HepG2 (cell line): Measurements from ENCODE around the gene HRG. TPM values are rescaled to one million over a fixed set of nuclear protein-coding genes. Genes with fewer than 3 reads are reported as not detected.

Source experiments
- AKNA ChIP-seq: sonication (generic); formaldehyde crosslinking; IDR thresholded peaks from 2 replicates; pipeline ENCODE4 v1.4.0; 2020; ENCODE audit warnings: missing genetic modification reagents, borderline replicate concordance
- HDAC2 ChIP-seq: sonication (generic); formaldehyde crosslinking; IDR thresholded peaks from 2 replicates; pipeline ENCODE4 v1.4.0; 2020; ENCODE audit warnings: missing genetic modification reagents
- NAIF1 ChIP-seq: sonication (generic); formaldehyde crosslinking; IDR thresholded peaks from 2 replicates; pipeline ENCODE4 v1.5.0; 2020; ENCODE audit warnings: mild to moderate bottlenecking, missing genetic modification reagents, borderline replicate concordance
- NCOA2 ChIP-seq: sonication (generic); formaldehyde crosslinking; IDR thresholded peaks from 2 replicates; pipeline ENCODE4 v1.8.0; 2022; ENCODE audit warnings: inconsistent platforms
- NCOA5 ChIP-seq: sonication (generic); formaldehyde crosslinking; IDR thresholded peaks from 2 replicates; pipeline ENCODE4 v1.4.0; 2020; ENCODE audit warnings: missing genetic modification reagents
- PTBP1 ChIP-seq: fragments of 200-400 bp; formaldehyde crosslinking; IDR thresholded peaks from 2 replicates; pipeline ENCODE4 v1.6.1; 2018; ENCODE audit warnings: low read length, low read depth; ENCODE audit not compliant: poor library complexity, severe bottlenecking
- SETDB1 ChIP-seq: sonication (generic); formaldehyde crosslinking; IDR thresholded peaks from 2 replicates; pipeline ENCODE4 v1.5.1; 2020; ENCODE audit warnings: missing genetic modification reagents, mild to moderate bottlenecking, borderline replicate concordance
- SRF ChIP-seq: IDR thresholded peaks from 2 replicates; pipeline ENCODE4 v1.6.1; 2011; ENCODE audit warnings: mild to moderate bottlenecking, low read depth, low read length, moderate library complexity
- ZNF343 ChIP-seq: sonication (generic); formaldehyde crosslinking; IDR thresholded peaks from 2 replicates; pipeline ENCODE4 v1.4.0; 2020; ENCODE audit warnings: mild to moderate bottlenecking, missing genetic modification reagents
- ZNF615 ChIP-seq: sonication (generic); formaldehyde crosslinking; IDR thresholded peaks from 2 replicates; pipeline ENCODE4 v1.5.0; 2020; ENCODE audit warnings: mild to moderate bottlenecking, missing genetic modification reagents, borderline replicate concordance
- ZNF660 ChIP-seq: sonication (generic); formaldehyde crosslinking; IDR thresholded peaks from 2 replicates; pipeline ENCODE4 v1.5.1; 2020; ENCODE audit warnings: mild to moderate bottlenecking, low read depth, missing genetic modification reagents, borderline replicate concordance
- ZNF777 ChIP-seq: sonication (generic); formaldehyde crosslinking; IDR thresholded peaks from 2 replicates; pipeline ENCODE4 v1.4.0; 2020; ENCODE audit warnings: missing genetic modification reagents
- polyA plus RNA-seq, 8 experiments: library from polyadenylated mRNA; depleted of rRNA in 3 of 8; stranded (reverse) in 7 of 8; unstranded in 1 of 8; fragments of >200 nt; fragmentation: Illumina TruSeq in 4 of 8; extraction: Trizol in 4 of 8; gene quantifications; 2 replicates each; pipeline versions ENCODE4 v1.2.1 to v1.2.3, GENCODE V29; 2011 to 2016; ENCODE audit warnings: low read depth in 4 of 8, missing spikeins in 1 of 8, mixed read lengths in 1 of 8; ENCODE audit not compliant: insufficient read depth in 1 of 8
- total RNA-seq, 5 experiments: library from RNA; depleted of rRNA; stranded (reverse); fragments of >200 nt; fragmentation: Illumina TruSeq; extraction: Trizol; gene quantifications; 2 replicates each; pipeline ENCODE4 v1.2.3, GENCODE V29; 2016; ENCODE audit warnings: low read depth in 1 of 5
- TF ChIP-seq, protein P1 (sequence below): IDR thresholded peaks from 2 replicates; pipeline ENCODE4 v1.6.1; 2016; ENCODE audit warnings: missing compliant biosample characterization, missing genetic modification reagents, borderline replicate concordance
- TF ChIP-seq, protein P2 (sequence below): sonication (generic); formaldehyde crosslinking; IDR thresholded peaks from 2 replicates; pipeline ENCODE4 v1.5.1; 2020; ENCODE audit warnings: mild to moderate bottlenecking, missing genetic modification reagents, moderate library complexity
- TF ChIP-seq, protein P3 (sequence below): sonication (generic); formaldehyde crosslinking; IDR thresholded peaks from 2 replicates; pipeline ENCODE4 v1.9.0; 2022; ENCODE audit warnings: missing genetic modification reagents, mild to moderate bottlenecking, borderline replicate concordance

Gene HRG
- total and polyA plus RNA-seq, 2 of the 13 experiments (the other 11 are each of a cell fraction or from before 2014, with no cell fraction given): 0.09 to 0.11 TPM

DNA sequence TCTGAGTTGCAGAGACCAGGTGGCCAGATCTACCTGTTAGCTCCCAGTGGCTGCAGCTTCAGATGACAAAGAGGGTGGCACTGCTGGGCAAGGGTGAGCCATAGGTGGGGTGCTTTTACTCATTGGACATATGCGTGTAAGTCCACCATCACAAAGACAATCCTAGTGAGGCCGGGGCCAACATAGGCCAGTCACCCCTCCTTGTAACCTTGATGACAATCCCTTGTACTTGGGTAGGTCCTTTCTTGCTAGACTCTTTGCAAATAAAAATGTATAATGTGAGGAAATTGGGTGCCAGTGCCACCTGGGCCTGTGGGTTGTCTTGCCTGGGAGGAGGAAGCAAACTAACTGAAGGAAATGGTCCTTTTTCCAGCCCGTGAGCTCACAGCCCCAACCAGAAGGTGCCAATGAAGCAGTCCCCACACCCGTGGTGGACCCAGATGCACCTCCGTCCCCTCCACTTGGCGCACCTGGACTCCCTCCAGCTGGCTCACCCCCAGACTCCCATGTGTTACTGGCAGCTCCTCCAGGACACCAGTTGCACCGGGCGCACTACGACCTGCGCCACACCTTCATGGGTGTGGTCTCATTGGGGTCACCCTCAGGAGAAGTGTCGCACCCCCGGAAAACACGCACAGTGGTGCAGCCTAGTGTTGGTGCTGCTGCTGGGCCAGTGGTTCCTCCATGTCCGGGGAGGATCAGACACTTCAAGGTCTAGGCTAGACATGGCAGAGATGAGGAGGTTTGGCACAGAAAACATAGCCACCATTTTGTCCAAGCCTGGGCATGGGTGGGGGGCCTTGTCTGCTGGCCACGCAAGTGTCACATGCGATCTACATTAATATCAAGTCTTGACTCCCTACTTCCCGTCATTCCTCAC lies 45.4 kb upstream of the HRG start (continued):
- peak; percentile 87 for TF ChIP-seq ZNF660 (CRISPR knock-in tag)
- 0 out of 2 replicates have a peak, but pooled peaks have one; percentile 52 for TF ChIP-seq ZNF343 (CRISPR knock-in tag)
- TF ChIP-seq NCOA5 (CRISPR knock-in tag): peak; percentile 30; the same call in 1 of the 2 replicates
- peak; percentile 49; the same call in 1 of the 2 replicates for TF ChIP-seq ZNF777 (CRISPR knock-in tag)
- TF ChIP-seq, protein P1, sequence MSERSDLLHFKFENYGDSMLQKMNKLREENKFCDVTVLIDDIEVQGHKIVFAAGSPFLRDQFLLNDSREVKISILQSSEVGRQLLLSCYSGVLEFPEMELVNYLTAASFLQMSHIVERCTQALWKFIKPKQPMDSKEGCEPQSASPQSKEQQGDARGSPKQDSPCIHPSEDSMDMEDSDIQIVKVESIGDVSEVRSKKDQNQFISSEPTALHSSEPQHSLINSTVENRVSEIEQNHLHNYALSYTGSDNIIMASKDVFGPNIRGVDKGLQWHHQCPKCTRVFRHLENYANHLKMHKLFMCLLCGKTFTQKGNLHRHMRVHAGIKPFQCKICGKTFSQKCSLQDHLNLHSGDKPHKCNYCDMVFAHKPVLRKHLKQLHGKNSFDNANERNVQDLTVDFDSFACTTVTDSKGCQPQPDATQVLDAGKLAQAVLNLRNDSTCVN (CRISPR knock-in tag): no peak; the same call in 1 of the 2 replicates
- peak; percentile 82; the same call in 1 of the 2 replicates for TF ChIP-seq NAIF1 (CRISPR knock-in tag)
- no peak for TF ChIP-seq NCOA2 (CRISPR knock-in tag)
- TF ChIP-seq AKNA (CRISPR knock-in tag): no peak
- TF ChIP-seq HDAC2 (CRISPR knock-in tag): no peak; the same call in 1 of the 2 replicates
- TF ChIP-seq SETDB1 (CRISPR knock-in tag): no peak; the same call in 1 of the 2 replicates
- peak; percentile 92 for TF ChIP-seq PTBP1
- TF ChIP-seq SRF: no peak
- TF ChIP-seq, protein P2, sequence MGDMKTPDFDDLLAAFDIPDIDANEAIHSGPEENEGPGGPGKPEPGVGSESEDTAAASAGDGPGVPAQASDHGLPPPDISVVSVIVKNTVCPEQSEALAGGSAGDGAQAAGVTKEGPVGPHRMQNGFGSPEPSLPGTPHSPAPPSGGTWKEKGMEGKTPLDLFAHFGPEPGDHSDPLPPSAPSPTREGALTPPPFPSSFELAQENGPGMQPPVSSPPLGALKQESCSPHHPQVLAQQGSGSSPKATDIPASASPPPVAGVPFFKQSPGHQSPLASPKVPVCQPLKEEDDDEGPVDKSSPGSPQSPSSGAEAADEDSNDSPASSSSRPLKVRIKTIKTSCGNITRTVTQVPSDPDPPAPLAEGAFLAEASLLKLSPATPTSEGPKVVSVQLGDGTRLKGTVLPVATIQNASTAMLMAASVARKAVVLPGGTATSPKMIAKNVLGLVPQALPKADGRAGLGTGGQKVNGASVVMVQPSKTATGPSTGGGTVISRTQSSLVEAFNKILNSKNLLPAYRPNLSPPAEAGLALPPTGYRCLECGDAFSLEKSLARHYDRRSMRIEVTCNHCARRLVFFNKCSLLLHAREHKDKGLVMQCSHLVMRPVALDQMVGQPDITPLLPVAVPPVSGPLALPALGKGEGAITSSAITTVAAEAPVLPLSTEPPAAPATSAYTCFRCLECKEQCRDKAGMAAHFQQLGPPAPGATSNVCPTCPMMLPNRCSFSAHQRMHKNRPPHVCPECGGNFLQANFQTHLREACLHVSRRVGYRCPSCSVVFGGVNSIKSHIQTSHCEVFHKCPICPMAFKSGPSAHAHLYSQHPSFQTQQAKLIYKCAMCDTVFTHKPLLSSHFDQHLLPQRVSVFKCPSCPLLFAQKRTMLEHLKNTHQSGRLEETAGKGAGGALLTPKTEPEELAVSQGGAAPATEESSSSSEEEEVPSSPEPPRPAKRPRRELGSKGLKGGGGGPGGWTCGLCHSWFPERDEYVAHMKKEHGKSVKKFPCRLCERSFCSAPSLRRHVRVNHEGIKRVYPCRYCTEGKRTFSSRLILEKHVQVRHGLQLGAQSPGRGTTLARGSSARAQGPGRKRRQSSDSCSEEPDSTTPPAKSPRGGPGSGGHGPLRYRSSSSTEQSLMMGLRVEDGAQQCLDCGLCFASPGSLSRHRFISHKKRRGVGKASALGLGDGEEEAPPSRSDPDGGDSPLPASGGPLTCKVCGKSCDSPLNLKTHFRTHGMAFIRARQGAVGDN (CRISPR knock-in tag): peak; percentile 89
- TF ChIP-seq, protein P3, sequence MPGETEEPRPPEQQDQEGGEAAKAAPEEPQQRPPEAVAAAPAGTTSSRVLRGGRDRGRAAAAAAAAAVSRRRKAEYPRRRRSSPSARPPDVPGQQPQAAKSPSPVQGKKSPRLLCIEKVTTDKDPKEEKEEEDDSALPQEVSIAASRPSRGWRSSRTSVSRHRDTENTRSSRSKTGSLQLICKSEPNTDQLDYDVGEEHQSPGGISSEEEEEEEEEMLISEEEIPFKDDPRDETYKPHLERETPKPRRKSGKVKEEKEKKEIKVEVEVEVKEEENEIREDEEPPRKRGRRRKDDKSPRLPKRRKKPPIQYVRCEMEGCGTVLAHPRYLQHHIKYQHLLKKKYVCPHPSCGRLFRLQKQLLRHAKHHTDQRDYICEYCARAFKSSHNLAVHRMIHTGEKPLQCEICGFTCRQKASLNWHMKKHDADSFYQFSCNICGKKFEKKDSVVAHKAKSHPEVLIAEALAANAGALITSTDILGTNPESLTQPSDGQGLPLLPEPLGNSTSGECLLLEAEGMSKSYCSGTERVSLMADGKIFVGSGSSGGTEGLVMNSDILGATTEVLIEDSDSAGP (CRISPR knock-in tag): peak; percentile 87; the same call in 1 of the 2 replicates
- TF ChIP-seq ZNF615 (CRISPR knock-in tag): 0 out of 2 replicates have a peak, but pooled peaks have one; percentile 47
